Measurements from ENCODE around the gene CIDEB.

The CIDEB gene

DNA sequence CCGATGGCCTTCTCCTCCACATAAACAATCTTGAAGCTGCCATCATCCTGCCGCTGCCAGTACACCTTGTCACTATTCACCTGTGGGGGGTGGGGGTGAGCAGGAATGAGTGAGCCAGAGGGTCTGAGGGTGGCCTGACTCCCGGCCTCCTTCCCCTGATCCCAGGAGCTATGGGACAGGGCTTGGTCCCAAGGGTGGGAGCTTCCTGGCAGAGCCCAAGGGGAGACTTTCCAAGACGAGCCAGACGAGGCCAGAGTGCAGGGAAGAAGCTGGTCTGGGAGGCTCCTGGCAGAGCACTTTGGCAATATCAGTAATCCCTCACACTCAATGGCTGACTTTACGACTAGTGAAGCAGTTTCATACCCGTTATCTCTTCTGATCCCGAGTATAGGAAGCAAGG, 52.3 kb downstream of the CIDEB start:
- no peaks in the 10 kb centered on the region for H3K9me2 ChIP-seq (replicated peaks; ENCODE audit: insufficient read depth, low read length)
- DNase-seq, result no peak
- no peak overlapping the region for H3K4me3 ChIP-seq (ENCODE audit: low read length)
- no peaks in the 10 kb centered on the region for H3K4me1 ChIP-seq (ENCODE audit: low read length)
- no peaks in the 10 kb centered on the region for H3K27me3 ChIP-seq (replicated peaks; ENCODE audit: insufficient read depth, low read length)
- H3K27ac ChIP-seq (ENCODE audit: low read length), result no peak overlapping the region
- H3K36me3 ChIP-seq (replicated peaks; ENCODE audit: insufficient read depth, low read length), result no peaks in the 10 kb centered on the region
- H3K9me3 ChIP-seq (replicated peaks; ENCODE audit: insufficient read depth, low read length), result no peaks in the 10 kb centered on the region
- H3K9ac ChIP-seq (ENCODE audit: low read length), result no peak overlapping the region
- no peaks in the 10 kb centered on the region for H3K79me2 ChIP-seq (ENCODE audit: low read length)
- H3K4me2 ChIP-seq (ENCODE audit: low read depth, low read length), result no peak overlapping the region
- no peaks in the 10 kb centered on the region for H4K20me1 ChIP-seq (ENCODE audit: insufficient read depth, low read length)
- TF ChIP-seq EZH2 (optimal IDR thresholded peaks at IDR 0.05; ENCODE audit: low read depth, low read length) (no peak), EZH2phosphoT487 (IDR thresholded peaks at IDR 0.05; ENCODE audit: low read length) (no peak), CTCF (IDR thresholded peaks at IDR 0.05; ENCODE audit: low read length) (no peak)
- H2AFZ ChIP-seq (ENCODE audit: low read length), result no peak overlapping the region
- H3F3A ChIP-seq (ENCODE audit: insufficient read depth, low read length), result no peaks in the 10 kb centered on the region

All from MM.1S (cell line).